Esophagus muscularis mucosa (tissue), 4 donors: ENCODE data around the gene ZNRF2.

Source experiments
- CTCF ChIP-seq, 3 experiments: fragments of 200-600 bp in 2 of 3; fragments of 450-650 bp in 1 of 3; sonication (generic) in 2 of 3; IDR thresholded peaks; one replicate each; pipeline ENCODE4 v1.5.1; 2017 to 2019; ENCODE audit warnings: antibody characterized with exemption in 3 of 3, mild to moderate bottlenecking in 2 of 3, moderate library complexity in 1 of 3
- EP300 ChIP-seq: sonication (generic); formaldehyde crosslinking; IDR thresholded peaks from one replicate; pipeline ENCODE4 v1.6.1; 2017; ENCODE audit warnings: antibody characterized with exemption
- POLR2A ChIP-seq: fragments of 450-650 bp; IDR thresholded peaks from one replicate; pipeline ENCODE4 v1.6.1; 2017; ENCODE audit warnings: antibody characterized with exemption, moderate library complexity, mild to moderate bottlenecking, low read depth
- POLR2AphosphoS5 ChIP-seq, 2 donors: sonication (generic); formaldehyde crosslinking; IDR thresholded peaks; one replicate each; pipeline ENCODE4 v1.6.1; 2017; ENCODE audit warnings: antibody characterized with exemption in 2 of 2

- TF ChIP-seq POLR2AphosphoS5 (IDR thresholded peaks at IDR 0.05) = no peak
- no peak for TF ChIP-seq CTCF (IDR thresholded peaks at IDR 0.05)
- TF ChIP-seq POLR2A = no peak
- TF ChIP-seq EP300 = no peak
These were observed 34.2 kb upstream of the ZNRF2 start for GRCh38 chr7:30249986-30250774.
